SK-N-SH (cell line): ENCODE results near the gene SIGLEC15. TPM values are rescaled to one million over a fixed set of nuclear protein-coding genes. Genes with fewer than 3 reads are reported as not detected.

Experiments used
- CTCF ChIA-PET: fragments of 300-600, 350-600 bp; formaldehyde crosslinking; extraction: SDS; loops from one replicate; lab custom pipeline; 2021; lab: Yijun Ruan, JAX
- POLR2A ChIA-PET: fragments of 350-600 bp; sonication (Branson Sonifier 250); formaldehyde crosslinking; extraction: SDS; loops from one replicate; lab custom pipeline; 2020; ENCODE audit warnings: antibody characterized with exemption, inconsistent platforms; lab: Yijun Ruan, JAX
- DNase-seq: peaks from one replicate; pipeline ENCODE4 v3.0.0; 2012
- H2AFZ ChIP-seq: fragments of 200-600 bp; sonication (generic); 2 replicates; pipeline ENCODE4 v1.8.1; 2016; ENCODE audit warnings: antibody characterized with exemption, mild to moderate bottlenecking, low read depth
- H3F3A ChIP-seq: fragments of 200-600 bp; sonication (generic); replicated peaks from 2 replicates; pipeline ENCODE3; 2016; ENCODE audit warnings: antibody characterized with exemption, mild to moderate bottlenecking; ENCODE audit not compliant: insufficient read depth
- H3K27ac ChIP-seq, 2 experiments: fragments of 200-500 bp in 1 of 2; fragments of 200-600 bp in 1 of 2; sonication (Bioruptor generic) in 1 of 2; sonication (generic), shearing (Covaris generic) in 1 of 2; 2 replicates each; pipeline versions ENCODE4 v1.5.1 to v1.6.1; 2014 to 2016; ENCODE audit warnings: low read depth in 2 of 2, inconsistent platforms in 1 of 2, low read length in 1 of 2, mild to moderate bottlenecking in 1 of 2, mixed read lengths in 1 of 2
- H3K27me3 ChIP-seq: fragments of 200-600 bp; sonication (generic), shearing (Covaris generic); 2 replicates; pipeline ENCODE4 v1.6.1; 2016; ENCODE audit warnings: mixed run types; ENCODE audit not compliant: insufficient read depth
- H3K36me3 ChIP-seq, 2 experiments: fragments of 200-500 bp in 1 of 2; fragments of 200-600 bp in 1 of 2; sonication (Bioruptor generic) in 1 of 2; sonication (generic) in 1 of 2; replicated peaks in 1 of 2; 2 replicates each; pipeline versions ENCODE3 to v1.5.1; 2014 to 2016; ENCODE audit warnings: low read length in 1 of 2, mild to moderate bottlenecking in 1 of 2; ENCODE audit not compliant: insufficient read depth in 2 of 2, control insufficient read depth in 1 of 2
- H3K4me1 ChIP-seq, 2 experiments: fragments of 200-500 bp in 1 of 2; fragments of 200-600 bp in 1 of 2; sonication (Bioruptor generic) in 1 of 2; sonication (generic), shearing (Covaris generic) in 1 of 2; 2 replicates each; pipeline versions ENCODE4 v1.5.1 to v1.6.1; 2014 to 2016; ENCODE audit warnings: low read depth in 1 of 2, low read length in 1 of 2, mixed run types in 1 of 2; ENCODE audit not compliant: insufficient read depth in 2 of 2, control insufficient read depth in 1 of 2
- H3K4me2 ChIP-seq: fragments of 200-600 bp; sonication (generic), shearing (Covaris generic); 2 replicates; pipeline ENCODE4 v1.6.1; 2017; ENCODE audit warnings: mixed run types
- H3K4me3 ChIP-seq, 2 experiments: fragments of 200-500 bp in 1 of 2; fragments of 200-600 bp in 1 of 2; sonication (Bioruptor generic) in 1 of 2; sonication (generic), shearing (Covaris generic) in 1 of 2; 2 replicates each; pipeline versions ENCODE4 v1.5.1 to v1.8.1; 2014 to 2016; ENCODE audit warnings: low read depth in 2 of 2, inconsistent platforms in 1 of 2, low read length in 1 of 2, mild to moderate bottlenecking in 1 of 2, mixed read lengths in 1 of 2, moderate library complexity in 1 of 2
- H3K79me2 ChIP-seq: fragments of 200-600 bp; sonication (generic); 2 replicates; pipeline ENCODE4 v1.8.1; 2017; ENCODE audit warnings: mild to moderate bottlenecking; ENCODE audit not compliant: insufficient read depth
- H3K9ac ChIP-seq: fragments of 200-600 bp; sonication (generic); 2 replicates; pipeline ENCODE4 v1.6.1; 2017; ENCODE audit warnings: mixed run types
- H3K9me2 ChIP-seq: fragments of 200-600 bp; sonication (generic); 2 replicates; pipeline ENCODE4 v1.6.1; 2017; ENCODE audit warnings: mixed run types
- H3K9me3 ChIP-seq: fragments of 200-600 bp; sonication (generic); 2 replicates; pipeline ENCODE4 v1.6.1; 2017; ENCODE audit warnings: mixed run types, mild to moderate bottlenecking, moderate library complexity
- H4K20me1 ChIP-seq: fragments of 200-600 bp; sonication (generic); 2 replicates; pipeline ENCODE4 v1.6.1; 2017; ENCODE audit warnings: mild to moderate bottlenecking, mixed run types; ENCODE audit not compliant: insufficient read depth
- ELF1 ChIP-seq: IDR thresholded peaks from 2 replicates; pipeline ENCODE4 v1.4.0; 2012
- EP300 ChIP-seq, 2 experiments: IDR thresholded peaks; 2 replicates each; pipeline versions ENCODE4 v1.4.0 to v1.6.1; 2012; ENCODE audit warnings: borderline replicate concordance in 1 of 2, low read depth in 1 of 2, low read length in 1 of 2
- FOSL2 ChIP-seq: IDR thresholded peaks from 2 replicates; pipeline ENCODE4 v1.4.0; 2012; ENCODE audit warnings: low read depth, mild to moderate bottlenecking, moderate library complexity, borderline replicate concordance
- FOXJ3 ChIP-seq: sonication (generic); formaldehyde crosslinking; IDR thresholded peaks from 2 replicates; pipeline ENCODE4 v1.5.1; 2020; ENCODE audit warnings: mild to moderate bottlenecking, missing genetic modification reagents
- FOXM1 ChIP-seq: IDR thresholded peaks from 2 replicates; pipeline ENCODE4 v1.4.0; 2012; ENCODE audit warnings: low read depth, mild to moderate bottlenecking
- RAD21 ChIP-seq: IDR thresholded peaks from 2 replicates; pipeline ENCODE4 v1.6.1; 2012; ENCODE audit warnings: mild to moderate bottlenecking, low read length
- SMC3 ChIP-seq: IDR thresholded peaks from 2 replicates; pipeline ENCODE4 v1.6.1; 2012; ENCODE audit warnings: low read depth, low read length, improper control_type of control experiment
- WGBS: methylation state at CpG from one replicate; pipeline ENCODE4 v1.1.6; 2017; ENCODE audit warnings: low lambda C conversion rate; 5-methylcytosine and 5-hydroxymethylcytosine counted together
- polyA plus RNA-seq, 3 experiments: library from polyadenylated mRNA; depleted of rRNA; stranded (reverse); fragments of >200 nt; gene quantifications; 2 replicates each; pipeline ENCODE4 v1.2.3, GENCODE V29; 2012
- TF ChIP-seq, protein P1 (sequence below): fragments of 200-600 bp; sonication (generic); IDR thresholded peaks from 2 replicates; pipeline ENCODE4 v1.6.1; 2017; ENCODE audit warnings: antibody characterized with exemption, mild to moderate bottlenecking, moderate library complexity
- TF ChIP-seq, protein P2 (sequence below): IDR thresholded peaks from 2 replicates; pipeline ENCODE4 v1.6.1; 2012; ENCODE audit warnings: mild to moderate bottlenecking, low read depth, low read length, moderate library complexity
- TF ChIP-seq, protein P3 (sequence below): IDR thresholded peaks from 2 replicates; pipeline ENCODE4 v1.4.0; 2012; ENCODE audit warnings: low read depth

SIGLEC15 gene
- polyA plus RNA-seq, 1 of the 3 experiments (the other 2 are of a cell fraction), result 0.10 TPM

DNA sequence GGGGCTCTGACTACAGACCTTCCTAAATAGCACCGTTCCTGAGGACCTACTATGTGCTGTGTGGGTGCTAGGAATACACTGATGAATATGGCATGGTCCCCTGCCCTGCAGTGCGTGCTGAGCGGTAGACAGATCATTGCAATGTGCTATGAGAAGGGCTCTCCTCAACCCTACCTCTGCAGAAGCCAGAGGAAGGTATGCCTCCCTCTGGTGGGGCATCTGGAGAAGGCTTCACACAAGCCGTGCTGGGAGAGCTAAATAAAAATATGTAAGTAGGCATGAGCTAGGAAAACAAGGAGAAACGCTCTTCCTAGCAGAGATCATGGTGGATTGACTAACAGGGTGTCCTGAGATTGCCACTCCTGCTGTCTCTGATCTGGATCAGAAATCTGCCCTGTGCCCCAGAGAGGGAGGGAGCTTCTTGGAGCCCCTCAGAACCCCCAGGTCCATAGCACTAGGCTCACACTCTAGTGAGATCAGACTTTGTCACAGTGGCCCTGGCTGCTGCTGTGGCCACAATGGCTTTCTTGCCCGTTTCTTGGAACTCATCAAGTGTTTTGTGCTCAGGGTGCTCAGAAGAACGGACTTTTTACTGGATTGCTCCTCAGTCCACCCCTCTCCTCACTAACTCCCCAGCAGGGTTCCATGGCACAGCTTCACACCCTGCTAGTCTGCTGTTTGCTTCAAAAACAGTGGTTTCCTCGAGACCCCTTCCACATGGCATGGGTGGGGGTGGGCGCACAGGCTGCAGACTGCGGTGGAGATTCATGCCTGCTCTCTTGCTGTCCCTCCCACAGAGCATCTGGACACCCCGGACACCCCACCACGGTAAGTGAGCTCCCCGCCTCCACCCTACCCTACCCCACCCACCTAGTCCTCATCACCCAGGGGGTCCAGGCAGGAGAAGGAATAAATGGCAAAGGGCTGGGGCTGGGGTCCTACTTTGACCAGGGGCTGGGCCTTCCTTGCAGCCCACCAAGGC, 14.2 kb downstream of the SIGLEC15 start:
- DNase-seq, result peak; percentile 59
- no peaks in the 10 kb centered on the region for H3K9me3 ChIP-seq
- H3K36me3 ChIP-seq, result no peaks in the 10 kb centered on the region
- ChIA-PET CTCF (interaction anchor here (0.6 to 3.7 kb wide), 14 partner anchors 8 to 1144 kb away, joined by 3 to 29 read pairs (median 3); partner anchors contain the start of gene SLC14A1), POLR2A (interaction anchor here (0.6 kb wide), 1 partner anchor 427 kb away, joined by 3 read pairs; no protein-coding TSS in a partner anchor)
- H3K27ac ChIP-seq, result no peak overlapping the region
- H3K4me3 ChIP-seq, result no peak overlapping the region
- H3K79me2 ChIP-seq, result no peaks in the 10 kb centered on the region
- H3K4me2 ChIP-seq, result no peak overlapping the region
- no peak overlapping the region; the same call in 1 of the 2 replicates for H2AFZ ChIP-seq
- TF ChIP-seq FOXM1, result no peak
- TF ChIP-seq, protein P1, sequence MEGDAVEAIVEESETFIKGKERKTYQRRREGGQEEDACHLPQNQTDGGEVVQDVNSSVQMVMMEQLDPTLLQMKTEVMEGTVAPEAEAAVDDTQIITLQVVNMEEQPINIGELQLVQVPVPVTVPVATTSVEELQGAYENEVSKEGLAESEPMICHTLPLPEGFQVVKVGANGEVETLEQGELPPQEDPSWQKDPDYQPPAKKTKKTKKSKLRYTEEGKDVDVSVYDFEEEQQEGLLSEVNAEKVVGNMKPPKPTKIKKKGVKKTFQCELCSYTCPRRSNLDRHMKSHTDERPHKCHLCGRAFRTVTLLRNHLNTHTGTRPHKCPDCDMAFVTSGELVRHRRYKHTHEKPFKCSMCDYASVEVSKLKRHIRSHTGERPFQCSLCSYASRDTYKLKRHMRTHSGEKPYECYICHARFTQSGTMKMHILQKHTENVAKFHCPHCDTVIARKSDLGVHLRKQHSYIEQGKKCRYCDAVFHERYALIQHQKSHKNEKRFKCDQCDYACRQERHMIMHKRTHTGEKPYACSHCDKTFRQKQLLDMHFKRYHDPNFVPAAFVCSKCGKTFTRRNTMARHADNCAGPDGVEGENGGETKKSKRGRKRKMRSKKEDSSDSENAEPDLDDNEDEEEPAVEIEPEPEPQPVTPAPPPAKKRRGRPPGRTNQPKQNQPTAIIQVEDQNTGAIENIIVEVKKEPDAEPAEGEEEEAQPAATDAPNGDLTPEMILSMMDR, result peak; percentile 79
- TF ChIP-seq, protein P2, sequence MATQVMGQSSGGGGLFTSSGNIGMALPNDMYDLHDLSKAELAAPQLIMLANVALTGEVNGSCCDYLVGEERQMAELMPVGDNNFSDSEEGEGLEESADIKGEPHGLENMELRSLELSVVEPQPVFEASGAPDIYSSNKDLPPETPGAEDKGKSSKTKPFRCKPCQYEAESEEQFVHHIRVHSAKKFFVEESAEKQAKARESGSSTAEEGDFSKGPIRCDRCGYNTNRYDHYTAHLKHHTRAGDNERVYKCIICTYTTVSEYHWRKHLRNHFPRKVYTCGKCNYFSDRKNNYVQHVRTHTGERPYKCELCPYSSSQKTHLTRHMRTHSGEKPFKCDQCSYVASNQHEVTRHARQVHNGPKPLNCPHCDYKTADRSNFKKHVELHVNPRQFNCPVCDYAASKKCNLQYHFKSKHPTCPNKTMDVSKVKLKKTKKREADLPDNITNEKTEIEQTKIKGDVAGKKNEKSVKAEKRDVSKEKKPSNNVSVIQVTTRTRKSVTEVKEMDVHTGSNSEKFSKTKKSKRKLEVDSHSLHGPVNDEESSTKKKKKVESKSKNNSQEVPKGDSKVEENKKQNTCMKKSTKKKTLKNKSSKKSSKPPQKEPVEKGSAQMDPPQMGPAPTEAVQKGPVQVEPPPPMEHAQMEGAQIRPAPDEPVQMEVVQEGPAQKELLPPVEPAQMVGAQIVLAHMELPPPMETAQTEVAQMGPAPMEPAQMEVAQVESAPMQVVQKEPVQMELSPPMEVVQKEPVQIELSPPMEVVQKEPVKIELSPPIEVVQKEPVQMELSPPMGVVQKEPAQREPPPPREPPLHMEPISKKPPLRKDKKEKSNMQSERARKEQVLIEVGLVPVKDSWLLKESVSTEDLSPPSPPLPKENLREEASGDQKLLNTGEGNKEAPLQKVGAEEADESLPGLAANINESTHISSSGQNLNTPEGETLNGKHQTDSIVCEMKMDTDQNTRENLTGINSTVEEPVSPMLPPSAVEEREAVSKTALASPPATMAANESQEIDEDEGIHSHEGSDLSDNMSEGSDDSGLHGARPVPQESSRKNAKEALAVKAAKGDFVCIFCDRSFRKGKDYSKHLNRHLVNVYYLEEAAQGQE, result no peak
- TF ChIP-seq FOXJ3 (CRISPR knock-in tag), result no peak
- no peak for TF ChIP-seq FOSL2
- peak; percentile 73 for TF ChIP-seq SMC3
- no peak for TF ChIP-seq ELF1
- peak; percentile 67 for TF ChIP-seq RAD21
- TF ChIP-seq, protein P3, sequence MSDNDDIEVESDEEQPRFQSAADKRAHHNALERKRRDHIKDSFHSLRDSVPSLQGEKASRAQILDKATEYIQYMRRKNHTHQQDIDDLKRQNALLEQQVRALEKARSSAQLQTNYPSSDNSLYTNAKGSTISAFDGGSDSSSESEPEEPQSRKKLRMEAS, result 0 out of 2 replicates have a peak, but pooled peaks have one; percentile 19
- no peak for TF ChIP-seq EP300 (IDR thresholded peaks at IDR 0.05; ENCODE audit: borderline replicate concordance in 1 of 2, low read depth in 1 of 2, low read length in 1 of 2)
- no peaks in the 10 kb centered on the region for H4K20me1 ChIP-seq
- peaks cover 12 to 15% of the 10 kb centered on the region in 2 experiments; a peak in 2 of 4 replicates for H3K4me1 ChIP-seq
- H3K9me2 ChIP-seq, result no peaks in the 10 kb centered on the region
- 76% methylated on average over 12 of the region's 13 CpGs for WGBS
- H3K27me3 ChIP-seq, result no peaks in the 10 kb centered on the region
- no peaks in the 10 kb centered on the region for H3F3A ChIP-seq
- no peak overlapping the region for H3K9ac ChIP-seq
